HG02973 (cell line): ENCODE data around the gene RCOR1.

Experiments
- ATAC-seq: cut with Tn5 transposase; IDR thresholded peaks from one replicate; pipeline ENCODE4 v1.9.1; 2021; ENCODE audit warnings: moderate library complexity; ENCODE audit not compliant: unreplicated experiment

Gene RCOR1

DNA sequence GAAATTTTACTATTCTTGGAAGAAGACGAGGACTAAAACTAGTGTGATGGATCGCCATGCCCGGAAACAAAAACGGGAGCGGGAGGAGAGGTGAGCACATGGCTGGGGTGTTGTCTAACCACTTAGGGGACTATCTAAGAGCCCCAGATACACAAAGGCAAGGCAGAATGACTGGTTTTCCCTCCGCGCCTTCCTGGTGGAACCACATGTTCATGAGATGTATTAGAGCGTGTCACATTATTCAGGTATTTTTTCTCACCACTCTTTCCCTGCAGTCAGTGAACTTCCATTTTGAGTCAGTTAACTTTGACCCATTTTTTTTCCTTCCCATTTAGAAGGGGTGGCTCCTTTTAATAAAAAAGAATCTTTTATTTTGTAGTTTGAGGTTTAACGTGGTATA is 116.0 kb downstream of the RCOR1 start:
- no peak for ATAC-seq

DNA sequence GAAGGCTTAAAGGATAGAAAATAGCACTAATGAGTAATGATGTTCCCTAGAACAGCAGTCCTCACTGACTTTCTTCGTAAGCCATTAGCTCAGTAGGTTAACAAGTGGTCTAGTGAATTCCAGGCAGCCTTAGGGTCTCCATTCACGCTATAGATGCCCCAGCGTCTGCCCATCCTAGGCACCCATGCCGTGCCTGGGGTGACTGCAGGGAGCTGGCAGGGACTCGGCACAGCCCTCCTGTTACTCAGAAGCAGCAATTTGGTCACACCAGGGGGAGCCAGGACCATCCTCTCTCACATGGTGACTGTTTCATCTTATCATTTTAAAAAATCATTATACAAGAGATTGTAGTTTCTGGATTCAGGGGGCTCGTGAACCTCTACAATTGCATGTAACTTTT is 118.8 kb downstream of the RCOR1 start:
- ATAC-seq, result no peak

GRCh38 chr14:102711946-102712345 is 119.5 kb downstream of the RCOR1 start:
- ATAC-seq, result no peak

DNA sequence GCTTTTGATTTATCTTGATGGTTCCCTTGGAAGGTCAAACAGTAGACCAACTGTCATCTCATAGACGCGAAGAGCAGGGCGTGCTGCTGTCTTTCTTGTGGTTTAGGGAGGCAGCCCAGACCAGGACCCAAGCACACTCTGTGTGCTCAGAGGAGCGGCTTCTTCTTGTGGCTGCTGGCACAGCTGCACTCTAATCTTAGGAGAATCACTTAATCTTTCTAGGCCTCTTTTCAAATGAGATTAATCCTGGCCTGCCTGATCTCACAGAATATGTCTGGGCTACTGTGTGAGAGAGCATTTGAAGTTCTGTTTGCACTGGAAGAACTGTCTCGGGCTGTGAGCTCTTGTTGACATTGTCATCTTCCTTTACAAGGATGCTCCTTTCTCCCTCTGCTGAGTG is 124.8 kb downstream of the RCOR1 start:
- ATAC-seq, result no peak

DNA sequence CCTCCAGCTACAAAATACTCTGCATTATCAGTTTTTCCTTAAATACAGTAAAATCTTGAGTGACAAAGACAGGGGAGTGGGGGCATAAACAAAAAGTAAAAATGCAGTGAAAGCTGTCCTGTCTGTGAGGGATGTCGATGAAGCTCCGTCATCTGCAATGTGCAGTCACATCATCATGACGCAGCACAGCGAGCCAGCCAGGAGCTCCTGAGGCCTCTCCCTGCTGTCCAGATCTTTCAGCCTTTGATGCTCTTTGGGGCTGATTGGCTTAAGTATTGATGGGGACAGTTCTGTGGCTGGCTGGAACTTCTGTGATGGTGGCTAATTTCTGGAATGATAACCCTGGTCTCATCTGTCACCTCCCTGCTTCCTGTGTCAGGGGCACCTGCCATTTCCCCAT is 130.2 kb downstream of the RCOR1 start:
- no peak for ATAC-seq

- no peak for ATAC-seq
Measured at GRCh38 chr14:102723650-102724049, 131.2 kb downstream of the RCOR1 start.

- ATAC-seq, result no peak
Measured at GRCh38 chr14:102726191-102726949, 133.9 kb downstream of the RCOR1 start.

DNA sequence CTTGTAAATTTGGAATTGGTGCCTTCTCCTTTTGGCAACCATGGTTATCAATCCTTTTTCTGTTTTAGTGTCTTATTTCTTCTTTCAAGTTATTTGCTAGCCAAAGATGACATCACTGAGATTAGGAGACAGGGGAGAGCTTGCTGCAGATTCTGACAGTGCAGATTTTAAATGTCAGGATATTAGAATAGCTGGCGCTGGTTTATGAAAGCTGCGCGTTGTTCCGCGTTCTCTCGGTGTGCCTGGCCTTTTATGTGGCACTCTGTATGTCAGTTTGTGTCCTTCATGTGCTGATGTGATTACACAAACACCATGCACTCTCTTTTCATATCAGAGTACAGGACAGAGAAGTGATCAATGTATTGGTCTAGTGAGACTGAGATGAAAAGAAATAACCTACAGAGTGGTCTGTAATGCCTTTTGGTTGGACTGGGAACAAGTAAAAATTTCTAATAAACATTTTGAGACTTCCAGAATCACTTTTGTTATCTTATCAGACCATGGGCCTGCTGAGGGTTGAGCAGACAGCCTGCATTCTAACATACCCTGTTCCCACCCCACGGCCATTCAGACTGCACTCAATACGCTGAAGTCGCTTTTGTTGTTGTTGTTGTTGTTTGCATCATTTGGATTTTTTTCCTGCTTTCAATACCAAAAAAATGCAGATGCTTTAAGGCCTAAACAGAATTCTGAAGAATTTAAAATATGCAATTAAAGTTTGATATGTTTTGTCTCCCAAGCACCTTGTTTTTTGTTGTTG is 135.1 kb downstream of the RCOR1 start:
- no peak for ATAC-seq

- ATAC-seq, result no peak
Measured at GRCh38 chr14:102728501-102728900, 136.1 kb downstream of the RCOR1 start.

- ATAC-seq, result no peak
Measured at GRCh38 chr14:102729268-102729667, 136.8 kb downstream of the RCOR1 start.

DNA sequence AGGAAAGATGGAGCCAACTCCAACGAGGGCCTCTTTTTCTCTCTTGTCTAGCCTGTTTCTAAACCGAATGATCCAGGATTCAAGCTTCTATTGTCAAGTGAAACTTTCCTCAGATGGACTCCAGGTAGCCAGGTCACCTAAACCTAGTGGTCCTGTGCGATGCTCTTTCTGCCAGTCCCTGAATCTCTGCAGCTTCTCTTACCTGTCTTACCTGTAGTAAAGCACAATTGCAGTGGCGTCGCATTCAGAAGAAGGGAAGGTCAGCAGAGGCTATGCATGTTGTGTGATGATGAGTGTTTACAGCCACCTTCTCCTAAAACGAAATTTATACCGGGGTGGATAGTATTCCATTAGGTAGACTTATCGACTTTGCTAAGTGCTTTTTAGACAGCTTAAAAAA is 137.4 kb downstream of the RCOR1 start:
- ATAC-seq, result no peak

- ATAC-seq, result no peak
Measured at GRCh38 chr14:102731101-102731870, 138.8 kb downstream of the RCOR1 start.

GRCh38 chr14:102731871-102732800 is 139.7 kb downstream of the RCOR1 start:
- ATAC-seq, result no peak

GRCh38 chr14:102732924-102733323 is 140.5 kb downstream of the RCOR1 start:
- ATAC-seq, result no peak

DNA sequence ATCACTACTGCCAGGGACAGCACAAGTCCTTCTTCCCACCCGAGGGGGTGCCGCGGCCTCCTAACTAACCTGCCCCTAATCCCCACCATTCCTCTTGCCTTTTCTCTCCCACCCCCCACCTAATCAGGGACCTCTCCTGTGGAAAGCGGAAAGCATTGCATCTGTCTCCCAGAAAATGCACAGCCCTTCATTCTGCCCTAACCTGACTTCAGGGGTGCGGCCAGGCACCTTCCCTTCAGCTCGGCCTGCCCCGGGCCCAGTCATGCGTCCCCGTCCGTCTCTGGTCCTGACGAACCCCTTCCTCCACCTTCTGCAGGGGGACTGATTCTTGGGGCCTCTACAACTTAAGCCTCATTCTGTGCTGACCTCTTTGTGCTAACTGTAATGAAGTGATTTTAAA is 140.9 kb downstream of the RCOR1 start:
- no peak for ATAC-seq

GRCh38 chr14:102734436-102734835 is 142.0 kb downstream of the RCOR1 start:
- ATAC-seq, result no peak

DNA sequence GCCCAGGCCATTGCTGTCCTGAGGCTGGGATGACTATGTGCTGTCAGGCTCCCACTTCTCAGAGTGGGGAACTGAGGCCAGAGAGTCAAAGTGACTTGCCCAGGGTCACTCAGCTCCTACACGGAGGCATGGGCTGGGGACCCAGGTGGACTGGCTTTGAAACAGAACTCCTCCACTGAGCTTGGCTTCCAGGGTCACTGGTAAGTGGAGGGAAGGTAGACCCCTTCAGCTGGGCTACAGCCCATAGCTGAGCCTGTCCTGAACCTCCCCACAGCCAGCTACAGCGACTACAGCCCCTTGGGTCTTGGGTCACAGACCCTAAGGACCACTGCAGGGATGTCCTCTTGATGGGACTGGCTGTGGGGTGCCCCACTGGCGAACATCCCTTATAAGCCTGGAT is 144.5 kb downstream of the RCOR1 start:
- no peak for ATAC-seq

DNA sequence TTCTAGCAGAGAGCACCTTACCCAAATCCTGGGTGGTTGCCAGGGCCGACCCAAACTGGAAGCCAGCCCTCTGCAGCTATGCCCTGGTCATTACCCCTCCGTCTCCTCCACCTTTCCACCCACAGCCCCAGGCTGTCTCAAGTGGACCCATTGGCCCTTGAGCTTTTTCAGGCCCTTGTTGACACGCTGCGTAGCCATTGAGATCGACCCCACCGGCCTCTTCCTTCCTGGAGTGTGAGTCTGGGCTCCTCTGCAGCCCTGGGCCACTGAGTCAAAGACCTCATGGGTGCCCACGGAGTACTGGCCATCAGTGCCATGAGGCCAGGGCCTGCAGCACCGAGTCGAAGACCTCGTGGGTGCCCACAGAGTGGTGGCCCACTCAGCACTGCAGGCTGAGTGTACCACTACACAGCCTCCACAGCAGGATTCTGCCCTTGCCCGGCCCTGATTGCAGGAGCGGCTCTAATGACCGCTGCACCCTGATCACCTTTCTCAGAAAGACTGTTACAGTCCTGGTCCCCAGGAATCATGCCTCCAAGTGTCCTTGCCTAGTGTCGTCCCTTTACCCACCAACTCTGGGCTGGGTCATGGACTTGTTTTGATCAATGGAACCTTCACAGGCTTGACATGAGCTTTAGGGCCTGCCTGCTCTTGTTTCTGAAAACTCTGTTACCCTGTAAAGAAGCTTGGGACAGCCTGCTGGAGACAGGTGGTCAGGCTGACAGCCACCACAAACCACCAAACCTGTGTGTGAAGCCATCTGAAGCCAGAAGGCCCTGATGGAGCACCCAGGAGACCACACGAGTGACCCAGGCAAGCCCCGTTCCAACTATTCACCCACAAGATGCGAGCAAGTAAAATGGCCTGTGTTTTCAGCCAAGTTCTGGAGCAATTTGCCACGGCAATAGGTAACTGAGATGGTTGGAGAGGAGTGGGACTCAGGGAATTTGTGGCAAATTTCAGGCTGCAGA is 145.2 kb downstream of the RCOR1 start:
- no peak for ATAC-seq

- no peak for ATAC-seq
Measured at GRCh38 chr14:102738373-102739189, 146.1 kb downstream of the RCOR1 start.
